ENCODE measurements around the gene METTL2A. TPM values are rescaled to one million over a fixed set of nuclear protein-coding genes. Genes with fewer than 3 reads are reported as not detected.
"Not testable (repeated sequence)": the region's sequence is repeated elsewhere in the genome, so short reads cannot be mapped to it uniquely, and the experiment has no call there.

Gene METTL2A
- total and polyA plus RNA-seq, 10 of the 15 experiments (the other 5 are each of a cell fraction or from before 2014, with no cell fraction given), result 19.7 to 34.0 (median 25.3) TPM

DNA sequence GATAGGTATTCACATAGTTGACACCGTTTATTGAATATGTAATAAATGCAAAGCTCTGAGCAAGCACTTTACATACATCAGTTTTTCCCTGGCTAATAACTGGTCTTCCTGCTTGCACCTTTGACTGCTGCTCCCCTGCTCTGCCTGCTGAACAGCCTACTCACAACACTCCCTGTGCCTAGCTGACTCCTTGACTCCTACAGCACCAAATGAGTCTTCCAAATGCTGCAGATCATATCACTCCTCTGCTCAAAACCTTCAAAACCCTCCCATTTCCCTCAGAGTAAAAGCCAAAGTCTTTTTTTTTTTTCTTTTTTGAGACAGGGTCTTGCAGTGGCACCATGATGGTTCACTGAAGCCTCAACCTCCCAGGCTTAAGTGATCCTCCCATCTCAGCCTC, 24.8 kb upstream of the METTL2A start:
- DNase-seq (ENCODE audit: low read depth, low spot score), result no peak

GRCh38 chr17:62405451-62405850, 18.2 kb upstream of the METTL2A start:
- FAIRE-seq, result no peak

More for the DNA sequence above, 24.8 kb upstream of the METTL2A start:
- no peaks in the 10 kb centered on the region for H3K27me3 ChIP-seq (replicated peaks in 1 of 2; ENCODE audit: control insufficient read depth in 2 of 2, insufficient read depth in 2 of 2, low read length in 1 of 2)
- H3K9me3 ChIP-seq (replicated peaks; ENCODE audit: control insufficient read depth, insufficient read depth, low read length), result no peaks in the 10 kb centered on the region
- no peaks in the 10 kb centered on the region for H3K79me2 ChIP-seq (ENCODE audit: control insufficient read depth, insufficient read depth, low read length)
- H3K36me3 ChIP-seq (ENCODE audit: control insufficient read depth in 2 of 2, insufficient read depth in 2 of 2, low read length in 1 of 2), result no peaks in the 10 kb centered on the region
- no peak overlapping the region for H3K9ac ChIP-seq (ENCODE audit: control insufficient read depth, insufficient read depth, low read length)
- in situ Hi-C loops (cut with MboI) (no loop called here), intact Hi-C loops (cut with micrococcal nuclease; ENCODE audit: unreplicated experiment) (no loop called here)
- TF ChIP-seq, protein P1, sequence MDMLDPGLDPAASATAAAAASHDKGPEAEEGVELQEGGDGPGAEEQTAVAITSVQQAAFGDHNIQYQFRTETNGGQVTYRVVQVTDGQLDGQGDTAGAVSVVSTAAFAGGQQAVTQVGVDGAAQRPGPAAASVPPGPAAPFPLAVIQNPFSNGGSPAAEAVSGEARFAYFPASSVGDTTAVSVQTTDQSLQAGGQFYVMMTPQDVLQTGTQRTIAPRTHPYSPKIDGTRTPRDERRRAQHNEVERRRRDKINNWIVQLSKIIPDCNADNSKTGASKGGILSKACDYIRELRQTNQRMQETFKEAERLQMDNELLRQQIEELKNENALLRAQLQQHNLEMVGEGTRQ (IDR thresholded peaks at IDR 0.05; ENCODE audit: borderline replicate concordance, low read depth, low read length), result no peak
- POLR2A ChIA-PET, result interaction anchor here (0.6 kb wide), 1 partner anchor 901 kb away, joined by 5 read pairs; no protein-coding TSS in a partner anchor
- SMC1A ChIA-PET (ENCODE audit: uncharacterized antibody, unreplicated experiment), result no interaction called here
- no peak overlapping the region for H3K27ac ChIP-seq (ENCODE audit: control insufficient read depth, insufficient read depth)
- H3K4me3 ChIP-seq, result no peak overlapping the region
- H3K4me1 ChIP-seq (ENCODE audit: control insufficient read depth, insufficient read depth, low read length), result no peaks in the 10 kb centered on the region
- no peaks in the 10 kb centered on the region for H4K20me1 ChIP-seq (ENCODE audit: control insufficient read depth, insufficient read depth)
- no peak for FAIRE-seq
- CTCF ChIA-PET, result interaction anchor here (1.0 kb wide), 1 partner anchor 9 kb away, joined by 3 read pairs; no protein-coding TSS in a partner anchor
- H3K4me2 ChIP-seq (ENCODE audit: control insufficient read depth, insufficient read depth), result no peak overlapping the region
- no TSS peak for BruUV-seq (replicated peaks)
- 95% methylated on average over 1 of the region's 1 CpG for WGBS (ENCODE audit: insufficient coverage, insufficient replicate concordance, low lambda C conversion rate, missing lambda C conversion rate)
- RAD21 ChIA-PET (ENCODE audit: unreplicated experiment), result no interaction called here
- H2AFZ ChIP-seq (ENCODE audit: control insufficient read depth, low read depth, low read length), result no peak overlapping the region
- no peak for ATAC-seq

GRCh38 chr17:62413090-62413489, 10.6 kb upstream of the METTL2A start:
- WGBS (ENCODE audit: insufficient coverage, insufficient replicate concordance, low lambda C conversion rate, missing lambda C conversion rate), result 20% methylated on average over 1 of the region's 1 CpG
- RAD21 ChIA-PET (ENCODE audit: unreplicated experiment); H3K36me3 ChIP-seq (ENCODE audit: control insufficient read depth in 2 of 2, insufficient read depth in 2 of 2, low read length in 1 of 2); POLR2A ChIA-PET; H3K27me3 ChIP-seq (replicated peaks in 1 of 2; ENCODE audit: control insufficient read depth in 2 of 2, insufficient read depth in 2 of 2, low read length in 1 of 2); SMC1A ChIA-PET (ENCODE audit: uncharacterized antibody, unreplicated experiment); BruUV-seq (replicated peaks); FAIRE-seq; H3K27ac ChIP-seq (ENCODE audit: control insufficient read depth, insufficient read depth); H3K4me2 ChIP-seq (ENCODE audit: control insufficient read depth, insufficient read depth); H3K4me1 ChIP-seq (ENCODE audit: control insufficient read depth, insufficient read depth, low read length); in situ Hi-C loops (cut with MboI); ATAC-seq; H2AFZ ChIP-seq (ENCODE audit: control insufficient read depth, low read depth, low read length); H3K4me3 ChIP-seq; H3K9ac ChIP-seq (ENCODE audit: control insufficient read depth, insufficient read depth, low read length); H4K20me1 ChIP-seq (ENCODE audit: control insufficient read depth, insufficient read depth); DNase-seq (ENCODE audit: low read depth, low spot score); intact Hi-C loops (cut with micrococcal nuclease; ENCODE audit: unreplicated experiment); H3K79me2 ChIP-seq (ENCODE audit: control insufficient read depth, insufficient read depth, low read length); H3K9me3 ChIP-seq (replicated peaks; ENCODE audit: control insufficient read depth, insufficient read depth, low read length): not testable (repeated sequence)
- CTCF ChIA-PET, result interaction anchor here (0.7 kb wide), 1 partner anchor 1066 kb away, joined by 3 read pairs; no protein-coding TSS in a partner anchor

More at GRCh38 chr17:62405451-62405850, 18.2 kb upstream of the METTL2A start:
- Histone ChIP-seq H2AFZ (ENCODE audit: control insufficient read depth, low read depth, low read length) (no peak overlapping the region), H3K4me3 (no peak overlapping the region), H3K9me3 (replicated peaks; ENCODE audit: control insufficient read depth, insufficient read depth, low read length) (no peaks in the 10 kb centered on the region), H3K4me1 (ENCODE audit: control insufficient read depth, insufficient read depth, low read length) (no peaks in the 10 kb centered on the region), H3K27ac (ENCODE audit: control insufficient read depth, insufficient read depth) (no peak overlapping the region), H3K4me2 (ENCODE audit: control insufficient read depth, insufficient read depth) (no peak overlapping the region), H3K9ac (ENCODE audit: control insufficient read depth, insufficient read depth, low read length) (no peak overlapping the region), H4K20me1 (ENCODE audit: control insufficient read depth, insufficient read depth) (no peaks in the 10 kb centered on the region), H3K27me3 (replicated peaks in 1 of 2; ENCODE audit: control insufficient read depth in 2 of 2, insufficient read depth in 2 of 2, low read length in 1 of 2) (no peaks in the 10 kb centered on the region; a peak in 1 of 4 replicates), H3K36me3 (ENCODE audit: control insufficient read depth in 2 of 2, insufficient read depth in 2 of 2, low read length in 1 of 2) (no peaks in the 10 kb centered on the region), H3K79me2 (ENCODE audit: control insufficient read depth, insufficient read depth, low read length) (no peaks in the 10 kb centered on the region)
- 46% methylated on average over 2 of the region's 2 CpGs for WGBS (ENCODE audit: insufficient coverage, insufficient replicate concordance, low lambda C conversion rate, missing lambda C conversion rate)
- BruUV-seq (replicated peaks), result no TSS peak
- TF ChIP-seq ZBED1 (IDR thresholded peaks at IDR 0.05; ENCODE audit: borderline replicate concordance), result no peak
- no peak for TF ChIP-seq CBX3 (IDR thresholded peaks at IDR 0.05; ENCODE audit: borderline replicate concordance, low read depth)
- TF ChIP-seq ATF3 (IDR thresholded peaks at IDR 0.05; ENCODE audit: borderline replicate concordance, extremely low read depth, low read depth, low read length), result no peak
- no peak for TF ChIP-seq ZNF384 (IDR thresholded peaks at IDR 0.05; ENCODE audit: borderline replicate concordance, low read depth, low read length)
- no peak for TF ChIP-seq SIN3A (IDR thresholded peaks at IDR 0.05; ENCODE audit: low read depth, low read length)
- TF ChIP-seq MTA3 (IDR thresholded peaks at IDR 0.05; ENCODE audit: borderline replicate concordance, low read length), result no peak
- TF ChIP-seq RBBP5 (conservative IDR thresholded peaks at IDR 0.05), result no peak
- CTCF ChIA-PET, result interaction anchor here (1.0 kb wide), 1 partner anchor 9 kb away, joined by 4 read pairs; no protein-coding TSS in a partner anchor
- RAD21 ChIA-PET (ENCODE audit: unreplicated experiment), result no interaction called here
- in situ Hi-C loops (cut with MboI), result no loop called here
- SMC1A ChIA-PET (ENCODE audit: uncharacterized antibody, unreplicated experiment), result interaction anchor here (1.7 kb wide), 1 partner anchor 16 kb away, joined by 6 read pairs; no protein-coding TSS in a partner anchor
- DNase-seq (ENCODE audit: low read depth, low spot score) (no peak), ATAC-seq (no peak)
- POLR2A ChIA-PET, result no interaction called here
- intact Hi-C loops (cut with micrococcal nuclease; ENCODE audit: unreplicated experiment), result no loop called here

Measured in GM12878 (cell line).